IPS-20b (cell line): ENCODE results near the gene GNG7.
A peak's percentile ranks its signal among the peaks of the same experiment; 100 is the strongest.
"Not testable (repeated sequence)": the region's sequence is repeated elsewhere in the genome, so short reads cannot be mapped to it uniquely, and the experiment has no call there.

Experiments
- H3K27ac ChIP-seq: one replicate; pipeline ENCODE4 v1.5.1; 2013; ENCODE audit warnings: low read length
- H3K27me3 ChIP-seq: 2 replicates; pipeline ENCODE4 v1.6.1; 2013; ENCODE audit warnings: mild to moderate bottlenecking, low read length, inconsistent platforms; ENCODE audit not compliant: insufficient read depth
- H3K36me3 ChIP-seq: 2 replicates; pipeline ENCODE4 v1.6.1; 2013; ENCODE audit warnings: low read depth, mild to moderate bottlenecking, inconsistent platforms, low read length, moderate library complexity; ENCODE audit not compliant: insufficient read depth
- H3K4me1 ChIP-seq: 2 replicates; pipeline ENCODE4 v1.6.1; 2013; ENCODE audit warnings: mild to moderate bottlenecking, control low read depth, inconsistent platforms, low read length, moderate library complexity; ENCODE audit not compliant: insufficient read depth
- H3K4me3 ChIP-seq: 2 replicates; pipeline ENCODE4 v1.5.1; 2013; ENCODE audit warnings: mild to moderate bottlenecking, low read length, inconsistent platforms
- H3K9ac ChIP-seq: 2 replicates; pipeline ENCODE4 v1.6.1; 2013; ENCODE audit warnings: low read depth, mild to moderate bottlenecking, inconsistent platforms, low read length, moderate library complexity
- H3K9me3 ChIP-seq: 2 replicates; pipeline ENCODE4 v1.6.1; 2013; ENCODE audit warnings: mild to moderate bottlenecking, low read depth, low read length, inconsistent platforms; ENCODE audit not compliant: insufficient read depth

GNG7 gene

DNA sequence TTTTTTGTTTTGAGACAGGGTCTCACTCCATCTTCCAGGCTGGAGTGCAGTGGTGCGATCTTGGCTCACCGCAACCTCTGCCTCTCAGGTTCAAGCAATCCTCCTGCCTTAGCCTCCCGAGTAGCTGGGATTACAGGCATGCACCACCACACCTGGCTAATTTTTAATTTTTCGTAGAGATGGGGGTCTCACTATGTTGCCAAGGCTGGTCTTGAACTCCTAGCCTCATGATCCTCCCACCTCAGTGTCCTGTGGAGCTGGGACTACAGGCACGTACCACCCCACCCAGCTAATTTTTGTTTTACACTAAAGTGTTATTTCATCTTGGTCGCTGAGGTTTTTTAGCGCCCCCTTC, 93.5 kb downstream of the GNG7 start:
- H3K27ac ChIP-seq, H3K36me3 ChIP-seq, H3K27me3 ChIP-seq, H3K4me1 ChIP-seq, H3K9ac ChIP-seq, H3K4me3 ChIP-seq, H3K9me3 ChIP-seq: not testable (repeated sequence)

GRCh38 chr19:2608602-2608922, 93.9 kb downstream of the GNG7 start:
- H3K9ac ChIP-seq: no peak overlapping the region
- H3K27me3 ChIP-seq: peaks cover 3% of the 10 kb centered on the region; the same call in 1 of the 2 replicates
- no peaks in the 10 kb centered on the region for H3K36me3 ChIP-seq
- H3K27ac ChIP-seq: no peak overlapping the region
- no peak overlapping the region for H3K4me3 ChIP-seq
- no peaks in the 10 kb centered on the region; the same call in 1 of the 2 replicates for H3K4me1 ChIP-seq
- H3K9me3 ChIP-seq: no peaks in the 10 kb centered on the region

GRCh38 chr19:2607712-2608601, 94.5 kb downstream of the GNG7 start:
- no peak overlapping the region for H3K4me3 ChIP-seq
- H3K4me1 ChIP-seq: no peaks in the 10 kb centered on the region; the same call in 1 of the 2 replicates
- H3K27me3 ChIP-seq: peaks cover 8% of the 10 kb centered on the region; the same call in 1 of the 2 replicates
- H3K27ac ChIP-seq: no peak overlapping the region
- H3K36me3 ChIP-seq: no peaks in the 10 kb centered on the region
- no peak overlapping the region for H3K9ac ChIP-seq
- H3K9me3 ChIP-seq: no peaks in the 10 kb centered on the region

GRCh38 chr19:2606774-2607173, 95.7 kb downstream of the GNG7 start:
- not testable (repeated sequence) for H3K27ac ChIP-seq, H3K36me3 ChIP-seq, H3K4me3 ChIP-seq, H3K9me3 ChIP-seq, H3K4me1 ChIP-seq, H3K9ac ChIP-seq
- H3K27me3 ChIP-seq: peaks cover 10% of the 10 kb centered on the region; the same call in 1 of the 2 replicates

GRCh38 chr19:2605889-2606288, 96.6 kb downstream of the GNG7 start:
- not testable (repeated sequence) for H3K36me3 ChIP-seq, H3K27ac ChIP-seq, H3K4me1 ChIP-seq, H3K9me3 ChIP-seq, H3K9ac ChIP-seq, H3K4me3 ChIP-seq
- H3K27me3 ChIP-seq: peaks cover 19% of the 10 kb centered on the region; the same call in 1 of the 2 replicates

- H3K27ac ChIP-seq: no peak overlapping the region
- no peaks in the 10 kb centered on the region for H3K4me1 ChIP-seq
- no peak overlapping the region for H3K4me3 ChIP-seq
These were observed 97.7 kb downstream of the GNG7 start for GRCh38 chr19:2604747-2605329.

GRCh38 chr19:2603334-2603733, 99.2 kb downstream of the GNG7 start:
- Histone ChIP-seq H3K27ac (no peak overlapping the region), H3K4me3 (peak overlapping the region; percentile 44; the same call in 1 of the 2 replicates), H3K36me3 (no peaks in the 10 kb centered on the region), H3K9me3 (no peaks in the 10 kb centered on the region), H3K27me3 (peaks cover 19% of the 10 kb centered on the region; the same call in 1 of the 2 replicates), H3K4me1 (no peaks in the 10 kb centered on the region), H3K9ac (no peak overlapping the region)

More at GRCh38 chr19:2604747-2605329, 97.7 kb downstream of the GNG7 start:
- Histone ChIP-seq H3K36me3 (no peaks in the 10 kb centered on the region), H3K27me3 (peaks cover 19% of the 10 kb centered on the region; the same call in 1 of the 2 replicates), H3K9ac (no peak overlapping the region), H3K9me3 (no peaks in the 10 kb centered on the region)

- Histone ChIP-seq H3K27me3 (peaks cover 19% of the 10 kb centered on the region; the same call in 1 of the 2 replicates), H3K9me3 (no peaks in the 10 kb centered on the region), H3K4me3 (peak overlapping the region; percentile 63), H3K36me3 (no peaks in the 10 kb centered on the region), H3K4me1 (no peaks in the 10 kb centered on the region), H3K9ac (peak overlapping the region; percentile 19; the same call in 1 of the 2 replicates), H3K27ac (no peak overlapping the region)
These were observed 99.9 kb downstream of the GNG7 start for GRCh38 chr19:2602391-2603181.

- Histone ChIP-seq H3K9ac (no peak overlapping the region), H3K4me3 (no peak overlapping the region), H3K27me3 (peaks cover 19% of the 10 kb centered on the region; the same call in 1 of the 2 replicates), H3K27ac (no peak overlapping the region), H3K4me1 (no peaks in the 10 kb centered on the region), H3K9me3 (no peaks in the 10 kb centered on the region), H3K36me3 (no peaks in the 10 kb centered on the region)
These were observed 101.3 kb downstream of the GNG7 start for GRCh38 chr19:2600914-2601870.

- Histone ChIP-seq H3K9ac (no peak overlapping the region), H3K9me3 (no peaks in the 10 kb centered on the region), H3K4me3 (no peak overlapping the region), H3K27ac (no peak overlapping the region), H3K27me3 (no peaks in the 10 kb centered on the region; the same call in 1 of the 2 replicates), H3K36me3 (no peaks in the 10 kb centered on the region), H3K4me1 (no peaks in the 10 kb centered on the region)
These were observed 108.2 kb downstream of the GNG7 start for GRCh38 chr19:2594319-2594718.

DNA sequence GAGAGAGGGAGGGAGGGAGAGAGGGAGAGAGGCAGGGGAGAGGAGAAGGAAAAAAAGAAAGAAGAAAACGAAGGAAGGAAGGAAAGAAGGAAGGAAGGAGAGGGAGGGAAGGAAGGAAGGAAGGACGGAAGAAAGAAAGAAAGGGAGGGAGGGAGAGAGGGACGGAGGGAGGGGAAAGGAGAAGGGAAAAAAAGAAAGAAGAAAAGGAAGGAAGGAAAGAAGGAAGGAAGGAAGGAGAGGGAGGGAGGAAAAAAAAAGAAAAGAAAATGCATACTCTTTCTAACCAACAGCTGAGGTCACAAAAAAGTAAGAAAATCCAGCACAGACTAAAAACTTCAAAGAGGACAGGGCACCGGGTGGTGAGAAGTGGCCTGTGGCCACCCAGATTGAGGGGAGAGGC, 109.7 kb downstream of the GNG7 start:
- Histone ChIP-seq H3K9ac (no peak overlapping the region), H3K27ac (no peak overlapping the region), H3K36me3 (no peaks in the 10 kb centered on the region), H3K4me1 (no peaks in the 10 kb centered on the region), H3K4me3 (no peak overlapping the region), H3K27me3 (no peaks in the 10 kb centered on the region), H3K9me3 (no peaks in the 10 kb centered on the region)
